ENCODE data around the gene NIPBL. TPM values are rescaled to one million over a fixed set of nuclear protein-coding genes. Genes with fewer than 3 reads are reported as not detected.

The NIPBL gene
- total RNA-seq, 1 experiment from 2014 or later, result 45.1 TPM

GRCh38 chr5:37103302-37103701 lies 226.7 kb downstream of the NIPBL start:
- ChIA-PET RAD21 (ENCODE audit: low non-redundant PET in 1 of 2, low total read pairs in 2 of 2, uncharacterized antibody in 2 of 2, unreplicated experiment in 2 of 2) (no interaction called here), CTCF (no interaction called here), POLR2A (no interaction called here)
- no peaks in the 10 kb centered on the region for H3K9me3 ChIP-seq (ENCODE audit: control insufficient read depth in 1 of 2, insufficient read depth in 1 of 2, low read depth in 1 of 2, low read length in 2 of 2)
- BruUV-seq (replicated peaks), result no TSS peak
- H3K79me2 ChIP-seq (ENCODE audit: insufficient read depth, low read length), result no peaks in the 10 kb centered on the region
- intact Hi-C loops (cut with micrococcal nuclease), result no loop called here
- H3K36me3 ChIP-seq (ENCODE audit: control insufficient read depth in 1 of 2, insufficient read depth in 2 of 2, low read length in 2 of 2), result no peaks in the 10 kb centered on the region; a peak in 1 of 4 replicates
- no peaks in the 10 kb centered on the region for H3K4me1 ChIP-seq (ENCODE audit: control insufficient read depth in 1 of 2, insufficient read depth in 2 of 2, low read length in 2 of 2)
- H3K9me2 ChIP-seq (ENCODE audit: insufficient read depth), result no peaks in the 10 kb centered on the region
- H3K27ac ChIP-seq (ENCODE audit: low read depth, low read length), result no peak overlapping the region
- no peaks in the 10 kb centered on the region for H3K27me3 ChIP-seq (ENCODE audit: insufficient read depth, low read length)
- TF ChIP-seq JUND (IDR thresholded peaks at IDR 0.05), result no peak
- no peak for TF ChIP-seq CTCF (IDR thresholded peaks at IDR 0.05 in 2 of 3, conservative IDR thresholded peaks at IDR 0.05 in 1 of 3; ENCODE audit: borderline replicate concordance in 1 of 3, insufficient read depth in 1 of 3, low read depth in 2 of 3, low read length in 2 of 3)
- no peak for TF ChIP-seq EGR1 (IDR thresholded peaks at IDR 0.05; ENCODE audit: low read depth)
- no peak for TF ChIP-seq ZFX (IDR thresholded peaks at IDR 0.05)
- DNase-seq (ENCODE audit: low read depth, low spot score), result no peak
- no peaks in the 10 kb centered on the region for H4K20me1 ChIP-seq (ENCODE audit: insufficient read depth)
- no peak overlapping the region for H3K9ac ChIP-seq (ENCODE audit: low read length)
- H3K4me3 ChIP-seq (replicated peaks in 1 of 2; ENCODE audit: low read depth in 1 of 2, low read length in 2 of 2), result no peak overlapping the region
- H2AFZ ChIP-seq (ENCODE audit: low read depth, low read length, poor library complexity, severe bottlenecking), result no peak overlapping the region
- ATAC-seq, result no peak
- H3K4me2 ChIP-seq (ENCODE audit: low read length), result no peak overlapping the region

- no peak overlapping the region for H3K27ac ChIP-seq (ENCODE audit: low read depth, low read length)
- H3K9me2 ChIP-seq (ENCODE audit: insufficient read depth), result no peaks in the 10 kb centered on the region
- H3K4me3 ChIP-seq (replicated peaks in 1 of 2; ENCODE audit: low read depth in 1 of 2, low read length in 2 of 2), result no peak overlapping the region
- BruUV-seq (replicated peaks), result no TSS peak
- ChIA-PET RAD21 (ENCODE audit: low non-redundant PET in 1 of 2, low total read pairs in 2 of 2, uncharacterized antibody in 2 of 2, unreplicated experiment in 2 of 2) (no interaction called here), POLR2A (no interaction called here), CTCF (no interaction called here)
- DNase-seq (ENCODE audit: low read depth, low spot score), result no peak
- no peak overlapping the region for H3K4me2 ChIP-seq (ENCODE audit: low read length)
- no peaks in the 10 kb centered on the region for H3K4me1 ChIP-seq (ENCODE audit: control insufficient read depth in 1 of 2, insufficient read depth in 2 of 2, low read length in 2 of 2)
- no peaks in the 10 kb centered on the region for H3K27me3 ChIP-seq (ENCODE audit: insufficient read depth, low read length)
- H3K9me3 ChIP-seq (ENCODE audit: control insufficient read depth in 1 of 2, insufficient read depth in 1 of 2, low read depth in 1 of 2, low read length in 2 of 2), result no peaks in the 10 kb centered on the region
- no peaks in the 10 kb centered on the region; a peak in 1 of 4 replicates for H3K36me3 ChIP-seq (ENCODE audit: control insufficient read depth in 1 of 2, insufficient read depth in 2 of 2, low read length in 2 of 2)
- H3K9ac ChIP-seq (ENCODE audit: low read length), result no peak overlapping the region
- ATAC-seq, result no peak
- H3K79me2 ChIP-seq (ENCODE audit: insufficient read depth, low read length), result no peaks in the 10 kb centered on the region
- intact Hi-C loops (cut with micrococcal nuclease), result no loop called here
- no peaks in the 10 kb centered on the region for H4K20me1 ChIP-seq (ENCODE audit: insufficient read depth)
- H2AFZ ChIP-seq (ENCODE audit: low read depth, low read length, poor library complexity, severe bottlenecking), result no peak overlapping the region
- TF ChIP-seq EGR1 (IDR thresholded peaks at IDR 0.05; ENCODE audit: low read depth) (no peak), SRF (IDR thresholded peaks at IDR 0.05; ENCODE audit: low read depth) (no peak), POLR2AphosphoS5 (IDR thresholded peaks at IDR 0.05; ENCODE audit: low read depth, low read length) (no peak), ATF3 (IDR thresholded peaks at IDR 0.05) (no peak), RAD21 (IDR thresholded peaks at IDR 0.05; ENCODE audit: low read depth) (no peak), ZNF274 (IDR thresholded peaks at IDR 0.05; ENCODE audit: low read depth, low read length) (no peak), ELF1 (IDR thresholded peaks at IDR 0.05; ENCODE audit: borderline replicate concordance, low read depth) (no peak), JUND (IDR thresholded peaks at IDR 0.05) (no peak), YY1 (IDR thresholded peaks at IDR 0.05; ENCODE audit: extremely low read depth, insufficient replicate concordance, low read depth, low read length) (no peak), FOSL1 (IDR thresholded peaks at IDR 0.05; ENCODE audit: low read depth) (no peak), MAX (IDR thresholded peaks at IDR 0.05) (no peak), ZBTB33 (IDR thresholded peaks at IDR 0.05; ENCODE audit: extremely low read depth, insufficient replicate concordance, low read length) (no peak), SIN3A (IDR thresholded peaks at IDR 0.05; ENCODE audit: low read depth) (no peak), EZH2 (IDR thresholded peaks at IDR 0.05) (no peak), TCF7L2 (IDR thresholded peaks at IDR 0.05; ENCODE audit: borderline replicate concordance, extremely low read depth, insufficient read depth, insufficient read length) (no peak), POLR2A (IDR thresholded peaks at IDR 0.05; ENCODE audit: borderline replicate concordance, extremely low read depth, insufficient read depth, insufficient read length) (no peak), CBX3 (IDR thresholded peaks at IDR 0.05; ENCODE audit: low read depth) (no peak), ZFX (IDR thresholded peaks at IDR 0.05) (no peak)
These were observed 232.8 kb downstream of the NIPBL start for GRCh38 chr5:37109338-37109737.
